Measurements from ENCODE around the gene TM4SF4. TPM values are rescaled to one million over a fixed set of nuclear protein-coding genes. Genes with fewer than 3 reads are reported as not detected.

The TM4SF4 gene, protein sequence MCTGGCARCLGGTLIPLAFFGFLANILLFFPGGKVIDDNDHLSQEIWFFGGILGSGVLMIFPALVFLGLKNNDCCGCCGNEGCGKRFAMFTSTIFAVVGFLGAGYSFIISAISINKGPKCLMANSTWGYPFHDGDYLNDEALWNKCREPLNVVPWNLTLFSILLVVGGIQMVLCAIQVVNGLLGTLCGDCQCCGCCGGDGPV
- total RNA-seq, result not detected

DNA sequence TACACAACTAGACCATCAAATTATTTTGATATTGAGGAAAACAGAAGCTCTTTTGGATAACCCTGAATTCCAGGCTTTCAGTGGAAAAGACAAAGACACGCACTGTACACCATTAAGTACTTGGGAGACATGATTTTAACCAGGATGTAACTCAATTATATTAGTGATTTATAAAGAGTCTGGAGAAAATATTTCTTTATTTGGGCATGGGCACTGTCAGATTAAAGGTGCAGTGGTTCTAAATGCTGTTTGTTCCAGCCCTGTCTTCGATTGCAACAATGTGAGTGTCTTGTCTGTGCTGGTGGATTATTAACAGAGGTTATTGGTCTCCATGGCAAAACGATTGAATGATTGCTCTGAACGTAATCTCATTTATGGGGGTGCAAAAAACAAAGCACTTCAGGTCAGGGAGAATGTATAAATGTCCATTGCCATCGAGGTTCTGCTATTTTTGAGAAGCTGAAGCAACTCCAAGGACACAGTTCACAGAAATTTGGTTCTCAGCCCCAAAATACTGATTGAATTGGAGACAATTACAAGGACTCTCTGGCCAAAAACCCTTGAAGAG is at the start of gene TM4SF4:
Gene TM4SF4, plus strand, starts transcription at position 448 of the 568 bp plus-strand sequence. CDS start 181 bp downstream, outside the sequence.
- Mint-ChIP-seq H3K36me3 (ENCODE audit: low read depth) (no peaks in the 10 kb centered on the region), H3K9me3 (no peaks in the 10 kb centered on the region), H3K4me1 (no peaks in the 10 kb centered on the region), H3K27me3 (peaks cover 5% of the 10 kb centered on the region), H3K27ac (no peak within 1 kb of the TSS), H3K4me3 (no peak within 1 kb of the TSS)
- ChIA-PET POLR2A (no interaction called here), CTCF (interaction anchor here (1.4 kb wide), 1 partner anchor 334 kb away, joined by 4 read pairs; no protein-coding TSS in a partner anchor)
- DNase-seq, result no peak

DNA sequence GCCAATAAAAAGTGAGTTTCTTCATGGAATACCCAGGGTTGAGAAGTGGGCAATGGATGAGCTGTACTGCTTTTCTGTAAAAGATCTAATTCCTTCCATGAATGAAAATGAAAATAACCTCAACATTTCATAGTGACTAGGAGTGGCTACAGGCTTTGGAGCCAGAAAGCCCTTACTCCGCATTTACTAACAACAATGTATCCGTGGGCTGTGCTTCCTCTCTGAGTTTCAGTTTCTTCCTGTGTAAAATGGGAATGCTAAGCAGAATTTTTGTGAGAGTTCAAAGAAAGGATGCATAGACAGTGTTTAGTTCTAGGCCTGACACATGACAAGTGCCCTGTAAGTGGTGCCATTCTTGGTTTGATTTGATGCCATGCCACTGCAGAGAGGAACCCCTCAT is 49.6 kb upstream of the TM4SF4 start:
- ChIA-PET POLR2A (no interaction called here), CTCF (no interaction called here)
- Mint-ChIP-seq H3K4me1 (no peaks in the 10 kb centered on the region), H3K9me3 (no peaks in the 10 kb centered on the region), H3K4me3 (no peak overlapping the region), H3K27ac (no peak overlapping the region), H3K27me3 (peaks cover 20% of the 10 kb centered on the region), H3K36me3 (ENCODE audit: low read depth) (no peaks in the 10 kb centered on the region)
- DNase-seq, result no peak

DNA sequence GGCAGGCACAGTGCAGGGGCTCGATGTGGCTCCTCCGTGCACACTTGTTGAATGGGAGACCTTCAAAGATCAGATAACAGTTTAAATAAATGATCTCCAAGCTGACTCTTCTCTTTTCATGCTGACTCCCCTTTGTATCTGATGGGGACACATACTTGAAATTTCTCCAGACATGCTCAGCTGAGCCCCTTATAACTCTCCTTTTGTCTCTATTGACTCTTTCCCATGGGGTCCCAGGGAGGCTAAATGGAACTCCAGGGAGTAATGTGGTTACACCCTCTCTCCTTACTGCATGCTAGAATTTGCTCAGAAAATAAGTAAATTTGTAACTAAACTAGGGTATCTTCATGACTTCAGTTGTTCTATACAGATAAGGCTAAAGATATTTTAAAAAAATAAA is 48.2 kb upstream of the TM4SF4 start:
- ChIA-PET CTCF (no interaction called here), POLR2A (no interaction called here)
- Mint-ChIP-seq H3K27ac (no peak overlapping the region), H3K4me3 (no peak overlapping the region), H3K36me3 (ENCODE audit: low read depth) (no peaks in the 10 kb centered on the region), H3K4me1 (no peaks in the 10 kb centered on the region), H3K27me3 (peaks cover 20% of the 10 kb centered on the region), H3K9me3 (no peaks in the 10 kb centered on the region)
- no peak for DNase-seq

DNA sequence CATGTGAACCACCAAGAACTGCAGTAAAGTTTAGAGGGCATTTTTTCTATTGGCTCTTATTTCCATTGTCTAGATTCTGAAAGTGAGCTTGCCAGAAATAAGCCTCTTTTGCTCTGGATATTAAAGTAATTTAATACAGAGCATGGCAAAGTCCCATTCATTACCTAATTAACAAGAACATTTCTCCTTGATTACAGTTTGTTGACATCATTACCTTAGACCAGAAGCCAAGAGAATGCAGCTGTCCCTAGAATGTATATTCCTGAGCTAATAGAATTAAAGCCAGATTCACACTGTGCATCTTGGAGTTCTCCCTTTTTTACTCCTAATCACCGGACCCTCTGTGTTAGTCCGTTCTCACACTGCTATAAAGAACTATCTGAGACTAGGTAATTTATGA is 46.4 kb upstream of the TM4SF4 start:
- Mint-ChIP-seq H3K9me3 (no peaks in the 10 kb centered on the region), H3K4me1 (no peaks in the 10 kb centered on the region), H3K27me3 (peaks cover 21% of the 10 kb centered on the region), H3K36me3 (ENCODE audit: low read depth) (no peaks in the 10 kb centered on the region), H3K27ac (no peak overlapping the region), H3K4me3 (no peak overlapping the region)
- ChIA-PET POLR2A (no interaction called here), CTCF (no interaction called here)
- no peak for DNase-seq

DNA sequence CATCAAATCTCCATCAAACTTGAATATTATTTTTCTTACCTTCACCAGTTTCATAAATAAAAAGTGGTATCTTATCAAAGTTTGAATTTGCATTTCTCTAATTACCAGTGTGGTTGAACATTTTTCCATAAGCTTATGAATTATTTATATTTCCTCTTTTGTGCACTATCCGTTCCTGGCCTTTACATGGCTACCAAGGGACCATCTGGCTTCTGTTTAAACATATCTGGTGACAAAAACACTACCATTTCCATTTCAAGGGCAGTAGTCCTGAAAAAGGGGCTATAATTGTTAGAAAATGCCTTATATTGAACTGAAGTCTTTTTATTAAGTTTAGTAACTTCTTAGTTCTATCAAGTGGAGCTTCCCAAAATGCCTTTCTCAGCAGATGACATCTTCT is 44.3 kb upstream of the TM4SF4 start:
- no peak overlapping the region for H3K27ac Mint-ChIP-seq
- H3K4me3 Mint-ChIP-seq, result no peak overlapping the region
- H3K4me1 Mint-ChIP-seq, result no peaks in the 10 kb centered on the region
- POLR2A ChIA-PET, result no interaction called here
- DNase-seq, result no peak
- no peaks in the 10 kb centered on the region for H3K36me3 Mint-ChIP-seq (ENCODE audit: low read depth)
- peaks cover 19% of the 10 kb centered on the region for H3K27me3 Mint-ChIP-seq
- CTCF ChIA-PET, result interaction anchor here (0.7 kb wide), 1 partner anchor 103 kb away, joined by 4 read pairs; no protein-coding TSS in a partner anchor
- no peaks in the 10 kb centered on the region for H3K9me3 Mint-ChIP-seq

DNA sequence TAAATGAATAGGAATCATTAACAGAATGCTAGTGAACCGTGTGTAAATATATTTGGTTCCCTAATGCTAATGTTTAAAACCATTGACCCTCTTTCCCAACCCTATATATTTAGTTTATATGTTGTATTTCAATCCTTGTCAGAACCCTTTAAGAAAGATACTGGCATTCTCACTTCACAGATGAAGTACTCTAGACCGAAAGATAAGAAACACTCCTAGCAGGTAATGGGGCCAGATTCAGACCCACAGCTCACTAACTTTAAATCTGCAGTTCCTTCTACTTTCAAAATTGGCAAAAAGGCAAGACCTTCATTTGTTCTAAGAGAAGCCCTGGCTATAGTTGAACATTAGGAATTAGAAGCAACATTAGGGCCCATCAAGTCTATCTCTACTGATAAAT is 42.3 kb upstream of the TM4SF4 start:
- Mint-ChIP-seq H3K9me3 (no peaks in the 10 kb centered on the region), H3K27ac (no peak overlapping the region), H3K4me3 (no peak overlapping the region), H3K4me1 (no peaks in the 10 kb centered on the region), H3K27me3 (peaks cover 17% of the 10 kb centered on the region), H3K36me3 (ENCODE audit: low read depth) (no peaks in the 10 kb centered on the region)
- POLR2A ChIA-PET, result no interaction called here
- CTCF ChIA-PET, result no interaction called here
- no peak for DNase-seq

DNA sequence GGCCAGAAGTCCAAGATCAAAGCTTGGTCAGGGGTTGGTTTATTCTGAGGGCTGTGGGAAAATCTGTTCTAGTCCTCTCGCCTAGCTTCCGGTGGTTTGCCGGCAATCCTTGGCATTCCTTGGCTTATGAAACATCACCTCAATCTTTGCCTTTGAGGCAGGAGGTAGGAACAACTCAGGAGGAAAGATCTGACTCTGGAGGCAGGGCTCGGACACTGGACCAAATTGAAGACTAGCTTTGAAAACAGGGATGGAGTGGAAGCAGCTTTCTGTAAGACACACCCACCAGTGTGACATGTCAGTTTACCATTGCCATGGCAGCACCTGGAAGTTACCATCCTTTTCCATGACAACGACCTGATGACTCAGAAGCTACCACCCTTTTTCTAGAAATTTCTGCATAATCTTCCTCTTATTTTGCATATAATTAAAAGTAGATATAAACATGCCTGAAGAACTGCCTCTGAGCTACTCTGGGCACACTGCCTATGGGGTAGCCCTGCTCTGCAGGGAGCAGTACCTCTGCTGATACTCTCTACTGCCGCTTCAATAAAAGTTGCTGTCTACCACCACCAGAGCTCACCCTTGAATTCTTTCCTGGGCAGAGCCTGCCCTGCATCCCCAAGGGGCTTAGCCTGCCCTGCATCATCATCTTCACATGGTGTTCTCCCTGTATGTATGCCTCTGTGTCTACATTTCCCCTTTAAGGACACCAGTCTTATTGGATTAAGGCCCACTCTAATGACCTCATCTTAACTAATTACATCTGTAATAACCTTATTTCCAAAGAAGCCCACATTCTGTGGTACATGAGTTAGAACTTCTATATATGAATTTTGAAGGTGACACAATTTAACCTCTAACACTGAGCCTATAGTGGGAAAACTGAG is 38.3 kb upstream of the TM4SF4 start:
- CTCF ChIA-PET, result no interaction called here
- Mint-ChIP-seq H3K27me3 (peaks cover 4% of the 10 kb centered on the region), H3K9me3 (no peaks in the 10 kb centered on the region), H3K4me3 (no peak overlapping the region), H3K4me1 (no peaks in the 10 kb centered on the region), H3K36me3 (ENCODE audit: low read depth) (no peaks in the 10 kb centered on the region), H3K27ac (no peak overlapping the region)
- POLR2A ChIA-PET, result no interaction called here
- no peak for DNase-seq

DNA sequence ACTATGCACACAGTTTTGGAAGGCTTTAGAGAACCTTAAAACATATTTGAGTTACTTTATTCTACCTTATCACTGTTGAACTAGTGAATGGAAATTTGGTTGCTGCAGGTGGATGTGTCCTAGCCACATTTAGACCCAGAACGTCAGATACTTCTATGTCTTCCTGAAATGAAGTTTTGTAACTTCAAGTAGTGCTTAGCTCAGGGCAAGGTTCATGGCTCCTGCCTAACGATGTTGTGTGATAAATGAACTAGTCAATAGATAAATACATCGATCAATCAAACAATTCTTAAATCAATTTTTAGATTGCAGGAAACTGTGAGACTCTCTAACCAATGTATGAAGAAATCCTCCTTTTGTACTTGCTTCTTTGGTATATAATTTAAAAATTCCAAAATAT is 37.2 kb upstream of the TM4SF4 start:
- POLR2A ChIA-PET, result interaction anchor here (0.6 kb wide), 1 partner anchor 264 kb away, joined by 3 read pairs; no protein-coding TSS in a partner anchor
- CTCF ChIA-PET, result no interaction called here
- Mint-ChIP-seq H3K9me3 (no peaks in the 10 kb centered on the region), H3K4me1 (no peaks in the 10 kb centered on the region), H3K4me3 (no peak overlapping the region), H3K27ac (no peak overlapping the region), H3K27me3 (peaks cover 7% of the 10 kb centered on the region), H3K36me3 (ENCODE audit: low read depth) (no peaks in the 10 kb centered on the region)
- no peak for DNase-seq

DNA sequence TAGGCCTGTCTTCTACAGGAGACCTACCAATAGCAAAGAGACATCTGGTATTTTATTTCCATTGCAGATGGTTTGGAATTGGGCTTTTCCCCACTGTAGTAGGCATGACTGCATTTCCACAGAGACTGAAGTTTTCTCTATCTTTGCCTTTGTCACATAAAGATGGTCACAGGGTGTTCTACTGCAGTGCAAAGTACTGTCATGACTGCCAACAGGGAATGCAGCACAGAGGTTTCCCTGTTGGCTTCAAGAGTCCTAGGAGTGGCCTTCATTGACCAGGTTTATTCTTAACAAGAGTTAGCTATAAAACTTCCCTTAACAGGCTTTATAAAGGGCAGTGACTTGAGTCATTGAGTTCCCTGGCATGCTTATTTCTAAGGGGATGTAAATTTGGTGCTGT is 36.8 kb upstream of the TM4SF4 start:
- Mint-ChIP-seq H3K4me3 (no peak overlapping the region), H3K4me1 (no peaks in the 10 kb centered on the region), H3K9me3 (no peaks in the 10 kb centered on the region), H3K27ac (no peak overlapping the region), H3K36me3 (ENCODE audit: low read depth) (no peaks in the 10 kb centered on the region), H3K27me3 (peaks cover 7% of the 10 kb centered on the region)
- ChIA-PET CTCF (interaction anchor here (0.8 kb wide), 1 partner anchor 122 kb away, joined by 3 read pairs; no protein-coding TSS in a partner anchor), POLR2A (interaction anchor here (0.6 kb wide), 1 partner anchor 264 kb away, joined by 3 read pairs; no protein-coding TSS in a partner anchor)
- no peak for DNase-seq

DNA sequence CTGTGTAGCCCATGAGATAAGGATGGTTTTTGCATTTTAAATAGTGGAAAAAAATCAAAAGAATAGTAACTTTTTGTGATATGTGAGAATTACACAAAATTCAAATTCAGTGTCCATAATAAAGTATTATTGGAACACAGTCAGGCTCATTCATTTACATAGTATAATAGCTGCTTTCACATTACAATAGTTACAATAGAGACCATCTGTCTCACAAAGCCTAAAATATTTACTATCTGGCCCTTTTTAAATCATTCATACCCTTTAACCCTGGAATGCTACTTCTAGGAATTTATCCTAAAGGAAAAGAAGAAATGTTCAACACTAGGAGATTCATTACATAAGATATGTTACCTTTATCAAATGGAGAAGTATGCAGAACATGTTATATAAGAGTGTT is 35.5 kb upstream of the TM4SF4 start:
- Mint-ChIP-seq H3K27ac (no peak overlapping the region), H3K27me3 (peaks cover 7% of the 10 kb centered on the region), H3K4me3 (no peak overlapping the region), H3K4me1 (no peaks in the 10 kb centered on the region), H3K36me3 (ENCODE audit: low read depth) (no peaks in the 10 kb centered on the region), H3K9me3 (no peaks in the 10 kb centered on the region)
- no peak for DNase-seq
- CTCF ChIA-PET, result no interaction called here
- POLR2A ChIA-PET, result no interaction called here

DNA sequence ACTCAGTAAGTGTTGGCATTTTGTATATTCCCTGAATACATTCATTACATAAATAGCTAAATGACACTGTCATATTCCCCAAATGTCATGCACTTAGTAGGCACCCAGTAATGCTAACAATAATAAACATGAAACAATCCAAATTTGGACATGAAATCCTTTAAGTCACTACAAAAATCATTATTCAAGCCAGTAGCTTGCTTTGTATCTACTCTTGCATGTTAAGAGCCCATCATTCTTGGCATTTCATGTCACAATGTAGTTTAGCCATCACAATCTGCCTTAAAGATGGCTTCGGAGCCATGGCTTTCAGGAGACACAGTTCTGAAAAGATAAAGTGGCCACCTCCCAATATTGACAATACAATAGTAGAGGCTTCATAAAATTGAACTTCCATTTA is 32.9 kb upstream of the TM4SF4 start:
- POLR2A ChIA-PET, result no interaction called here
- no peaks in the 10 kb centered on the region for H3K9me3 Mint-ChIP-seq
- no peaks in the 10 kb centered on the region for H3K4me1 Mint-ChIP-seq
- DNase-seq, result no peak
- H3K27me3 Mint-ChIP-seq, result peaks cover 7% of the 10 kb centered on the region
- no peak overlapping the region for H3K4me3 Mint-ChIP-seq
- CTCF ChIA-PET, result no interaction called here
- H3K36me3 Mint-ChIP-seq (ENCODE audit: low read depth), result no peaks in the 10 kb centered on the region
- H3K27ac Mint-ChIP-seq, result no peak overlapping the region

DNA sequence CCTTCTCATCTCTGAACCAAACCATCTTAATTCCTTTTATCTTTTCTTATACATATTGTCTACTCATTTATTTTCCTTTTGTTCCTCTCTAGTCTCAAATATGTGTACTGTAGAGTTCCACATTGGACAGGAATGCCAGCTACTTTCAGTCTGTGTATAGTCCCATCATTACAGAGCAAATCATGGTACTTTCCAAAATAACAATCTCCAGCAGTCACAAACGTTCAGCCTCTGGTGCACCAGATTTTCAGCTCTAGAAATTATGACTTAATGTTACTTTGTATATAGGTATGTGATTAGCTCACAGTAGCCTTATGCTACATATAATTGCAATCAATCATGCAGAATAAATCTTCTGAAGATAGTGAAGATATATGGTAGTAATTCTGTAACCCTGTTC is 32.5 kb upstream of the TM4SF4 start:
- Mint-ChIP-seq H3K36me3 (ENCODE audit: low read depth) (no peaks in the 10 kb centered on the region), H3K27ac (no peak overlapping the region), H3K9me3 (no peaks in the 10 kb centered on the region), H3K4me3 (no peak overlapping the region), H3K27me3 (peaks cover 7% of the 10 kb centered on the region), H3K4me1 (no peaks in the 10 kb centered on the region)
- ChIA-PET CTCF (no interaction called here), POLR2A (no interaction called here)
- no peak for DNase-seq

DNA sequence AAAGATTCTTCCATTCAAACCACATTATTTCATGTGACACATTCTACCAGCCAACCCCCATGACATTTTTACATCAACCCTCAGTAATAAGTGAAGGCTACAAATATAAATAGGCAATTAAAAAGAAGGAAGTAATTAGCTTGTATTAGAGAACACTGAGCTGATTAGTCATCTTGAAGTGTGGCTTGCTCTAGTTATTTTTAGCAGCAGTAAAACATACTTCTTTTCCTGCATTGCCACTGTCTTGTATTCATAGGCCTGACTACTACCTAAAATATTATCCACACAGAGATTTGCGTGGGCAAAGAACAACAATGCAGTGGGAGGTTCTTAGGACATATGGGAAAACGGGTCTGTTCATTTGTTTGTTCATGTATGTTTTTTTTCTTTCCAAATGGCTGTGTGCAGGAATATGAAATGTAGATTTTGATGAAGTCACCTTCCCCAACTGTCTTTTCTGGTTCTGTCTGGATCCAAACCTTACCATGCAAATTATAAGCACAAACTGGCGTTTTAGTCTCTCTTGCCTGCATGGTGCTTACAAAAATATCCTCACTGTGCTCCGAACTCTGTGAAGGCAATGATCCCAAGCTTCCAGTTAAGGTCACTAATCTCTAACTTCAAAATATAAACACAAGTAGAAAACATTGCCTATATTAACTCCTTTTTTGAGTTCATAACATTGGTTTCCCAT is 31.5 kb upstream of the TM4SF4 start:
- CTCF ChIA-PET, result no interaction called here
- no peak for DNase-seq
- no peak overlapping the region for H3K27ac Mint-ChIP-seq
- H3K4me3 Mint-ChIP-seq, result no peak overlapping the region
- no peaks in the 10 kb centered on the region for H3K4me1 Mint-ChIP-seq
- H3K9me3 Mint-ChIP-seq, result no peaks in the 10 kb centered on the region
- no peaks in the 10 kb centered on the region for H3K36me3 Mint-ChIP-seq (ENCODE audit: low read depth)
- POLR2A ChIA-PET, result no interaction called here
- H3K27me3 Mint-ChIP-seq, result peaks cover 7% of the 10 kb centered on the region
